Mesendoderm (in vitro differentiated cells): ENCODE data around the gene TSPAN13.

Source experiments
- DNase-seq: peaks from one replicate; pipeline ENCODE4 v3.0.0; 2013
- H2AK5ac ChIP-seq: 2 replicates; pipeline ENCODE4 v1.6.1; 2013; ENCODE audit warnings: low read length, inconsistent platforms
- H2BK120ac ChIP-seq: 2 replicates; pipeline ENCODE4 v1.6.1; 2013; ENCODE audit warnings: low read depth, mild to moderate bottlenecking, low read length, moderate library complexity, mixed read lengths
- H2BK15ac ChIP-seq: replicated peaks from 2 replicates; pipeline ENCODE4 v1.6.1; 2013; ENCODE audit warnings: low read depth, mild to moderate bottlenecking, moderate library complexity
- H2BK5ac ChIP-seq: 2 replicates; pipeline ENCODE4 v1.6.1; 2013; ENCODE audit warnings: low read length, inconsistent platforms
- H3K18ac ChIP-seq: 2 replicates; pipeline ENCODE4 v1.6.1; 2013; ENCODE audit warnings: mild to moderate bottlenecking, low read length, mixed read lengths
- H3K23ac ChIP-seq: one replicate; pipeline ENCODE4 v1.6.1; 2013; ENCODE audit warnings: low read length
- H3K27ac ChIP-seq: 2 replicates; pipeline ENCODE4 v1.5.1; 2013; ENCODE audit warnings: low read depth, mild to moderate bottlenecking, inconsistent platforms, low read length, moderate library complexity
- H3K27me3 ChIP-seq: 2 replicates; pipeline ENCODE4 v1.6.1; 2013; ENCODE audit warnings: low read length, control low read depth, mild to moderate bottlenecking, inconsistent platforms; ENCODE audit not compliant: insufficient read depth, poor library complexity
- H3K36me3 ChIP-seq: 2 replicates; pipeline ENCODE4 v1.6.1; 2013; ENCODE audit warnings: low read length, inconsistent platforms; ENCODE audit not compliant: control insufficient read depth, insufficient read depth
- H3K4ac ChIP-seq: one replicate; pipeline ENCODE4 v1.6.1; 2013; ENCODE audit warnings: low read depth, mild to moderate bottlenecking, low read length, moderate library complexity
- H3K4me1 ChIP-seq: 2 replicates; pipeline ENCODE4 v1.6.1; 2013; ENCODE audit warnings: low read depth, low read length, inconsistent platforms; ENCODE audit not compliant: control insufficient read depth
- H3K4me2 ChIP-seq: 2 replicates; pipeline ENCODE4 v1.6.1; 2013; ENCODE audit warnings: low read length
- H3K4me3 ChIP-seq: 2 replicates; pipeline ENCODE4 v1.5.1; 2013; ENCODE audit warnings: mild to moderate bottlenecking, low read length
- H3K56ac ChIP-seq: one replicate; pipeline ENCODE4 v1.6.1; 2013; ENCODE audit warnings: low read length
- H3K79me1 ChIP-seq: 2 replicates; pipeline ENCODE4 v1.6.1; 2013; ENCODE audit warnings: low read length, inconsistent platforms
- H3K79me2 ChIP-seq: 2 replicates; pipeline ENCODE4 v1.6.1; 2013; ENCODE audit warnings: mild to moderate bottlenecking, low read length; ENCODE audit not compliant: control insufficient read depth, insufficient read depth
- H3K9ac ChIP-seq: 2 replicates; pipeline ENCODE4 v1.6.1; 2013; ENCODE audit warnings: low read length, inconsistent platforms
- H4K5ac ChIP-seq: one replicate; pipeline ENCODE4 v1.6.1; 2013; ENCODE audit warnings: low read length
- H4K8ac ChIP-seq: one replicate; pipeline ENCODE4 v1.6.1; 2013; ENCODE audit warnings: low read depth, mild to moderate bottlenecking, control low read depth, low read length, moderate library complexity
- WGBS: extraction: QIAGEN DNeasy Blood & Tissue Kit; methylation state at CpG from one replicate; pipeline ENCODE4 v1.1.7; 2013; ENCODE audit warnings: low lambda C conversion rate, missing lambda C conversion rate; ENCODE audit not compliant: insufficient coverage; ENCODE audit errors: extremely low coverage; 5-methylcytosine and 5-hydroxymethylcytosine counted together

Gene TSPAN13

GRCh38 chr7:16747102-16747501, 6.5 kb upstream of the TSPAN13 start:
- H3K56ac ChIP-seq, result no peak overlapping the region
- no peak overlapping the region for H3K18ac ChIP-seq
- H3K79me2 ChIP-seq, result no peaks in the 10 kb centered on the region
- no peak overlapping the region for H3K4me3 ChIP-seq
- no peak overlapping the region for H3K9ac ChIP-seq
- H4K5ac ChIP-seq, result no peak overlapping the region
- WGBS, result no CpG with 5 or more reads among the region's 1 CpG
- no peaks in the 10 kb centered on the region for H3K27me3 ChIP-seq
- H2AK5ac ChIP-seq, result no peak overlapping the region
- no peak overlapping the region for H3K4ac ChIP-seq
- no peak overlapping the region for H2BK5ac ChIP-seq
- no peak overlapping the region for H3K4me2 ChIP-seq
- H3K36me3 ChIP-seq, result no peaks in the 10 kb centered on the region
- H3K23ac ChIP-seq, result no peak overlapping the region
- H3K4me1 ChIP-seq, result no peaks in the 10 kb centered on the region
- H3K79me1 ChIP-seq, result no peaks in the 10 kb centered on the region
- DNase-seq, result no peak
- H2BK15ac ChIP-seq, result no peak overlapping the region
- H2BK120ac ChIP-seq, result no peak overlapping the region
- H4K8ac ChIP-seq, result no peak overlapping the region
- H3K27ac ChIP-seq, result no peak overlapping the region

DNA sequence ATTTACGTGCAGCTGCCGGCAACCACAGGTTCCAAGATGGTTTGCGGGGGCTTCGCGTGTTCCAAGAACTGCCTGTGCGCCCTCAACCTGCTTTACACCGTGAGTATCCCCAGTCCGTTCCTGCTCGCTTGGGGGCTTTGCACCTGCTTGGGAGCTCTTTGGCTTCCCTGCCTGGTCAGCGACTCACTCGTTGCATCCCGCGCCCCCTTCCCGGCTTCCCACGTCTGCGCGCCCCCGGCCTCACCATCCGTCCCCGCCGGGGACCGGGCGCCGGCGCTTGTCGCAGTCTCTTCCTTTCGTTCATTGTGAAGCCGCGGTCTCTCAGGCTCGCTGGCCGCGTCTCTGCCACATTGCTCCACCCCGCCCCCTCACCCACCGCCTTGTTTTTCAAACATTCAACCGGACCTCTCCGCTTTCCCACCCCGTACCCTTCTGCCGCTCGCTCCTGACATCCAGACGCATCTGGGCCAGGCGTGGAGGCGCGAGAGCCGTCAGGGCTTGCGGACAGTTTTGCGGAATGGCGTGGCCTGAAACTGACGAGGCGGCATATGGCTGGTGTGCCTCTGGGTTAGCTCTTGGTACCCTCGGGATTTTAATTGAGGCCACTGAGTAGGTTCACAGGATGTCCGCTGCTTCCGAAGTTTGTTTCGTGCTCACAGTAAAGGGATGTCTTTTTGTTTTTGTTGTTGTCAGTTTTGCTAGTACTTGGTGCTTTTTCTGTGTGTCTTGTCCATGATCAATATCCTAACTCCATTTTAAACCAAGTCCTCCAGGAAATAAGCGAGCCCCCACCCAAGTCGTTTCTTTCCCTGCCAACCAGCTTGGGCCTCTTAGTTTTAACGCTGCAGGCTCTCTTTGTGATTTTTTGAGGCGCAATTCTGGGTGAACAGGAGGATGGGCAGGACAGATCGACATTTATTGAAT, 639 bp downstream of the TSPAN13 start:
- peak overlapping the region; percentile 89 for H3K56ac ChIP-seq
- peak; percentile 73 for DNase-seq
- H3K79me2 ChIP-seq, result peaks cover 1% of the 10 kb centered on the region
- H4K8ac ChIP-seq, result no peak overlapping the region
- H3K4me1 ChIP-seq, result no peaks in the 10 kb centered on the region
- no peak overlapping the region for H2BK5ac ChIP-seq
- H3K27me3 ChIP-seq, result no peaks in the 10 kb centered on the region
- H3K27ac ChIP-seq, result peak overlapping the region; percentile 25
- no CpG with 5 or more reads among the region's 58 CpGs for WGBS
- no peak overlapping the region for H3K23ac ChIP-seq
- no peak overlapping the region for H2BK120ac ChIP-seq
- peak overlapping the region; percentile 85 for H3K4me2 ChIP-seq
- H3K4me3 ChIP-seq, result peak overlapping the region; percentile 84
- no peak overlapping the region for H3K18ac ChIP-seq
- H3K9ac ChIP-seq, result peak overlapping the region; percentile 79
- H3K79me1 ChIP-seq, result no peaks in the 10 kb centered on the region
- no peak overlapping the region for H2AK5ac ChIP-seq
- no peaks in the 10 kb centered on the region for H3K36me3 ChIP-seq
- no peak overlapping the region for H4K5ac ChIP-seq
- no peak overlapping the region for H3K4ac ChIP-seq
- no peak overlapping the region for H2BK15ac ChIP-seq

DNA sequence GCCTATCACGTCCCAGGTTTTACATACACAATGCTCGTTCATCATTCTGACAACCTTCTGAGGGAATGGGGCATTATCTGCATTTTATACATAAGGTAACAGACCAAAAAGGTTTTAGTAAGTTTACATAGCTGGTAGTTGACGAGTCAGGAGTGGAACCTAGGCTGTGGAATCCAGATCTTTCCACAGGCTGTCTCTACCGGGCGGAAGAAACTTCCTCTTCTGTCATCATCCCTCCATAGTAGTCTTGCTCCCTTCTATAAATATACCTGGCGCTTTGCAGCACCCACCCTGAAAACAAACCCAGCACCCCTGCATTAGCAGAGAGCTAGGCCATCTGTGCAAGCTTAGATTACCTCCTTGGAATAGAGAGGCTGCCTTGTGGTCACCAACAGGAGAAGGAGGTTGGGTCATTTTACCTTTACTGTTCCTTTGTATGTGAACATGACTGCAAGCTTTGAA, 1.3 kb downstream of the TSPAN13 start:
- H3K9ac ChIP-seq, result peak overlapping the region; percentile 79
- peak overlapping the region; percentile 89 for H3K56ac ChIP-seq
- peaks cover 2% of the 10 kb centered on the region for H3K79me1 ChIP-seq
- H4K5ac ChIP-seq, result no peak overlapping the region
- no peaks in the 10 kb centered on the region for H3K27me3 ChIP-seq
- no peak overlapping the region for H2BK15ac ChIP-seq
- no peak overlapping the region for H3K4me3 ChIP-seq
- no peak overlapping the region for H3K23ac ChIP-seq
- no CpG with 5 or more reads among the region's 6 CpGs for WGBS
- DNase-seq, result no peak
- H3K4ac ChIP-seq, result no peak overlapping the region
- H3K18ac ChIP-seq, result no peak overlapping the region
- no peaks in the 10 kb centered on the region for H3K36me3 ChIP-seq
- H3K79me2 ChIP-seq, result peaks cover 1% of the 10 kb centered on the region
- peak overlapping the region; percentile 85 for H3K4me2 ChIP-seq
- H3K4me1 ChIP-seq, result no peaks in the 10 kb centered on the region
- H3K27ac ChIP-seq, result no peak overlapping the region
- no peak overlapping the region for H2BK5ac ChIP-seq
- H4K8ac ChIP-seq, result no peak overlapping the region
- no peak overlapping the region for H2BK120ac ChIP-seq
- H2AK5ac ChIP-seq, result no peak overlapping the region

DNA sequence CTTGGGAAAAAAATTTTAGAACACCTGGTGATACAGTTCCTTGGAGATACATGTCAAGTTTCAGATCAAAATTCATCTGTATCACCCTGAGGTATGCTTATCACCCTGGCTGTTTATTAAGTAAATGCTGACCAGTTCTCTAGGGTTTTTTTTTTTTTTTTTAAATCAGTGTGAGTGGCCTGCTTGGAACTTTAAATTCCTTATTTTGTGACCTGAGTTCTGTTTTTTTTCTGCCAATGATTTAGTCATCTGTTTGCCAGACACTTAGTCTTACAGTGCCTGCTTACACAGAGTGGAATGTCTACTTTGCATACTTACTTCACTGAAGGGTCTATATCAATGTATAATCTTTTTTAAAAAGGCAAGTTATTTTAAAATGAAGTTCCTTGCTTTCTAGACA, 1.8 kb downstream of the TSPAN13 start:
- Histone ChIP-seq H3K27ac (no peak overlapping the region), H2BK120ac (no peak overlapping the region), H3K9ac (peak overlapping the region; percentile 4), H3K27me3 (no peaks in the 10 kb centered on the region), H3K79me1 (peaks cover 3% of the 10 kb centered on the region), H3K56ac (peak overlapping the region; percentile 89), H2BK5ac (no peak overlapping the region), H3K36me3 (no peaks in the 10 kb centered on the region), H3K23ac (no peak overlapping the region), H4K5ac (no peak overlapping the region), H4K8ac (no peak overlapping the region), H3K4me3 (no peak overlapping the region), H3K18ac (no peak overlapping the region), H3K79me2 (peaks cover 2% of the 10 kb centered on the region), H3K4me2 (no peak overlapping the region), H3K4ac (no peak overlapping the region), H3K4me1 (no peaks in the 10 kb centered on the region), H2BK15ac (no peak overlapping the region), H2AK5ac (no peak overlapping the region)
- DNase-seq, result no peak

- Histone ChIP-seq H3K4me2 (no peak overlapping the region), H3K36me3 (no peaks in the 10 kb centered on the region), H3K9ac (no peak overlapping the region), H2BK15ac (no peak overlapping the region), H3K79me1 (peaks cover 8% of the 10 kb centered on the region), H3K4ac (no peak overlapping the region), H3K27me3 (no peaks in the 10 kb centered on the region), H2AK5ac (no peak overlapping the region), H3K18ac (no peak overlapping the region), H3K4me1 (no peaks in the 10 kb centered on the region), H3K27ac (no peak overlapping the region), H3K79me2 (peaks cover 3% of the 10 kb centered on the region), H4K8ac (no peak overlapping the region), H4K5ac (no peak overlapping the region), H2BK5ac (no peak overlapping the region), H3K56ac (no peak overlapping the region), H3K23ac (no peak overlapping the region), H2BK120ac (no peak overlapping the region), H3K4me3 (no peak overlapping the region)
- no CpG with 5 or more reads among the region's 6 CpGs for WGBS
- DNase-seq, result no peak
Observed at GRCh38 chr7:16758036-16758435, 4.5 kb downstream of the TSPAN13 start.
